Neural progenitor cell (in vitro differentiated cells): ENCODE measurements around the gene BTG2. TPM values are rescaled to one million over a fixed set of nuclear protein-coding genes. Genes with fewer than 3 reads are reported as not detected.
A peak's percentile ranks its signal among the peaks of the same experiment; 100 is the strongest.

Source experiments
- DNase-seq: peaks from one replicate; pipeline ENCODE4 v3.0.0-alpha.2; 2016; ENCODE audit warnings: low spot score
- H2AFZ ChIP-seq: fragments of 200-600 bp; sonication (generic); replicated peaks from 2 replicates; pipeline ENCODE4 v1.6.1; 2016; ENCODE audit warnings: antibody characterized with exemption
- H3F3A ChIP-seq: fragments of 200-600 bp; sonication (generic); 2 replicates; pipeline ENCODE4 v1.6.1; 2016; ENCODE audit warnings: antibody characterized with exemption, low read depth
- H3K27ac ChIP-seq: fragments of 200-600 bp; sonication (generic); 2 replicates; pipeline ENCODE4 v1.5.1; 2016; ENCODE audit warnings: mild to moderate bottlenecking
- H3K27me3 ChIP-seq: fragments of 200-600 bp; sonication (generic); 2 replicates; pipeline ENCODE4 v1.6.1; 2016; ENCODE audit warnings: mild to moderate bottlenecking, moderate library complexity
- H3K36me3 ChIP-seq: fragments of 200-600 bp; sonication (generic); 2 replicates; pipeline ENCODE4 v1.5.1; 2016
- H3K4me1 ChIP-seq: fragments of 200-600 bp; sonication (generic); 2 replicates; pipeline ENCODE4 v1.6.1; 2016; ENCODE audit warnings: mixed run types
- H3K4me2 ChIP-seq: fragments of 200-600 bp; sonication (generic); 2 replicates; pipeline ENCODE4 v1.6.1; 2016
- H3K4me3 ChIP-seq: fragments of 200-600 bp; sonication (generic); 2 replicates; pipeline ENCODE4 v1.5.1; 2016
- H3K79me2 ChIP-seq: fragments of 200-600 bp; sonication (generic); 2 replicates; pipeline ENCODE4 v1.6.1; 2016; ENCODE audit warnings: low read depth
- H3K9ac ChIP-seq: fragments of 200-600 bp; sonication (generic); 2 replicates; pipeline ENCODE4 v1.6.1; 2016
- H3K9me3 ChIP-seq: fragments of 200-600 bp; sonication (generic); 2 replicates; pipeline ENCODE4 v1.5.1; 2016; ENCODE audit warnings: low read depth
- H4K20me1 ChIP-seq: fragments of 200-600 bp; sonication (generic); 2 replicates; pipeline ENCODE4 v1.6.1; 2016; ENCODE audit warnings: low read depth
- H3K27ac Mint-ChIP-seq: 3 replicates; pipeline ENCODE4 v1.8.0; 2021; ENCODE audit warnings: mixed read lengths
- H3K27me3 Mint-ChIP-seq: 2 replicates; pipeline ENCODE4 v1.8.0; 2022; ENCODE audit warnings: low read depth, mild to moderate bottlenecking, inconsistent platforms, moderate library complexity, mixed read lengths; ENCODE audit not compliant: insufficient read depth
- H3K36me3 Mint-ChIP-seq: 3 replicates; pipeline ENCODE4 v1.8.0; 2021; ENCODE audit warnings: mixed read lengths
- H3K4me1 Mint-ChIP-seq: 3 replicates; pipeline ENCODE4 v1.8.0; 2021; ENCODE audit warnings: mixed read lengths
- H3K4me3 Mint-ChIP-seq: 3 replicates; pipeline ENCODE4 v1.8.0; 2021; ENCODE audit warnings: mild to moderate bottlenecking, moderate library complexity, mixed read lengths
- H3K9me3 Mint-ChIP-seq: 3 replicates; pipeline ENCODE4 v1.8.0; 2020; ENCODE audit warnings: mixed read lengths
- CTCF ChIP-seq: fragments of 200-600 bp; sonication (generic); IDR thresholded peaks from 2 replicates; pipeline ENCODE4 v1.5.1; 2017; ENCODE audit warnings: antibody characterized with exemption, mild to moderate bottlenecking
- EZH2 ChIP-seq: fragments of 200-600 bp; sonication (generic); IDR thresholded peaks from 2 replicates; pipeline ENCODE4 v1.6.1; 2017; ENCODE audit warnings: antibody characterized with exemption, mild to moderate bottlenecking, moderate library complexity
- EZH2phosphoT487 ChIP-seq: fragments of 200-600 bp; sonication (generic); IDR thresholded peaks from 2 replicates; pipeline ENCODE4 v1.6.1; 2017; ENCODE audit warnings: antibody characterized with exemption
- total RNA-seq: library from RNA; depleted of rRNA; stranded (reverse); fragments of >200 nt; gene quantifications from 2 replicates; pipeline ENCODE4 v1.2.3, GENCODE V29; 2015; ENCODE audit warnings: low replicate concordance

BTG2 gene
- total RNA-seq, 1 donor from 2014 or later: 26.5 TPM

- Histone ChIP-seq H3K36me3 (no peaks in the 10 kb centered on the region), H4K20me1 (no peaks in the 10 kb centered on the region), H3K27ac (no peak overlapping the region), H3K27me3 (peaks cover 9% of the 10 kb centered on the region), H3K9me3 (no peaks in the 10 kb centered on the region), H3K4me1 (peaks cover 30% of the 10 kb centered on the region), H3K79me2 (no peaks in the 10 kb centered on the region), H3K4me3 (no peak overlapping the region), H3K4me2 (no peak overlapping the region), H2AFZ (no peak overlapping the region), H3F3A (peaks cover 4% of the 10 kb centered on the region), H3K9ac (no peak overlapping the region)
- Mint-ChIP-seq H3K9me3 (no peaks in the 10 kb centered on the region), H3K27me3 (peaks cover 7% of the 10 kb centered on the region), H3K27ac (peak overlapping the region; percentile 46), H3K36me3 (no peaks in the 10 kb centered on the region), H3K4me1 (peaks cover 51% of the 10 kb centered on the region), H3K4me3 (no peak overlapping the region)
- no peak for DNase-seq
- TF ChIP-seq CTCF (no peak), EZH2 (no peak)
These were observed 28.3 kb upstream of the BTG2 start for GRCh38 chr1:203276916-203277545.

- H3K4me1 ChIP-seq: peaks cover 36% of the 10 kb centered on the region
- H4K20me1 ChIP-seq: no peaks in the 10 kb centered on the region
- H3K27ac Mint-ChIP-seq: peak overlapping the region; percentile 59
- peak overlapping the region; percentile 54 for H3K4me2 ChIP-seq
- H3K4me3 ChIP-seq: no peak overlapping the region
- peaks cover 13% of the 10 kb centered on the region for H3K27me3 Mint-ChIP-seq
- no peaks in the 10 kb centered on the region for H3K9me3 ChIP-seq
- H3K36me3 ChIP-seq: no peaks in the 10 kb centered on the region
- peak overlapping the region; percentile 67 for H3K4me3 Mint-ChIP-seq
- peak; percentile 53 for DNase-seq
- H3K4me1 Mint-ChIP-seq: peaks cover 57% of the 10 kb centered on the region
- no peaks in the 10 kb centered on the region for H3K36me3 Mint-ChIP-seq
- H3K9me3 Mint-ChIP-seq: no peaks in the 10 kb centered on the region
- no peaks in the 10 kb centered on the region for H3K27me3 ChIP-seq
- TF ChIP-seq CTCF (no peak), EZH2 (no peak), EZH2phosphoT487 (no peak)
- H3K79me2 ChIP-seq: no peaks in the 10 kb centered on the region
- H3K9ac ChIP-seq: no peak overlapping the region
- H3F3A ChIP-seq: peaks cover 4% of the 10 kb centered on the region
- H2AFZ ChIP-seq: peak overlapping the region; percentile 69
- no peak overlapping the region for H3K27ac ChIP-seq
These were observed 27.0 kb upstream of the BTG2 start for GRCh38 chr1:203278082-203278884.

- Histone ChIP-seq H3K9me3 (no peaks in the 10 kb centered on the region), H2AFZ (peak overlapping the region; percentile 69), H3F3A (peaks cover 4% of the 10 kb centered on the region), H3K79me2 (no peaks in the 10 kb centered on the region), H3K4me3 (no peak overlapping the region), H3K27ac (no peak overlapping the region), H3K36me3 (no peaks in the 10 kb centered on the region), H3K9ac (no peak overlapping the region), H3K4me1 (peaks cover 29% of the 10 kb centered on the region), H4K20me1 (no peaks in the 10 kb centered on the region), H3K27me3 (no peaks in the 10 kb centered on the region), H3K4me2 (peak overlapping the region; percentile 54)
- no peaks in the 10 kb centered on the region for H3K36me3 Mint-ChIP-seq
- peaks cover 51% of the 10 kb centered on the region for H3K4me1 Mint-ChIP-seq
- no peaks in the 10 kb centered on the region for H3K9me3 Mint-ChIP-seq
- H3K27ac Mint-ChIP-seq: peak overlapping the region; percentile 48
- peaks cover 13% of the 10 kb centered on the region for H3K27me3 Mint-ChIP-seq
- no peak for TF ChIP-seq CTCF
- TF ChIP-seq EZH2: no peak
- TF ChIP-seq EZH2phosphoT487: no peak
- DNase-seq: no peak
- H3K4me3 Mint-ChIP-seq: peak overlapping the region; percentile 67
These were observed 26.4 kb upstream of the BTG2 start for GRCh38 chr1:203278885-203279406.
